GM23338 (cell line): ENCODE measurements around the gene KRT83. TPM values are rescaled to one million over a fixed set of nuclear protein-coding genes. Genes with fewer than 3 reads are reported as not detected.

Experiments
- ATAC-seq: fragments of 200-7000 bp; cut with Tn5 transposase; 3 replicates; pipeline ENCODE4 v1.9.1; 2020
- DNase-seq: peaks from one replicate; pipeline ENCODE4 v3.0.0-alpha.2; 2015; ENCODE audit warnings: low spot score
- H2AFZ ChIP-seq: fragments of 200-600 bp; sonication (generic); 2 replicates; pipeline ENCODE4 v1.8.0; 2016; ENCODE audit warnings: antibody characterized with exemption, mild to moderate bottlenecking, moderate library complexity
- H3F3A ChIP-seq: fragments of 200-600 bp; sonication (generic); replicated peaks from 2 replicates; pipeline ENCODE4 v1.8.0; 2017; ENCODE audit warnings: antibody characterized with exemption, mixed run types, low read depth
- H3K27ac ChIP-seq: fragments of 200-600 bp; sonication (generic); 2 replicates; pipeline ENCODE4 v1.6.1; 2016; ENCODE audit warnings: low read depth
- H3K27me3 ChIP-seq: fragments of 200-600 bp; sonication (generic); 2 replicates; pipeline ENCODE4 v1.8.0; 2016; ENCODE audit warnings: mild to moderate bottlenecking, mixed run types, moderate library complexity; ENCODE audit not compliant: insufficient read depth
- H3K36me3 ChIP-seq: fragments of 200-600 bp; sonication (generic); 2 replicates; pipeline ENCODE4 v1.8.0; 2016; ENCODE audit warnings: mild to moderate bottlenecking; ENCODE audit not compliant: insufficient read depth
- H3K4me1 ChIP-seq: fragments of 200-600 bp; sonication (generic); 2 replicates; pipeline ENCODE4 v1.8.0; 2016; ENCODE audit warnings: mild to moderate bottlenecking, moderate library complexity; ENCODE audit not compliant: insufficient read depth
- H3K4me2 ChIP-seq: fragments of 200-600 bp; sonication (generic); 2 replicates; pipeline ENCODE4 v1.7.1; 2017; ENCODE audit warnings: mixed run types
- H3K4me3 ChIP-seq: fragments of 200-600 bp; sonication (generic); 2 replicates; pipeline ENCODE4 v1.6.1; 2016; ENCODE audit warnings: mixed run types
- H3K79me2 ChIP-seq: fragments of 200-600 bp; sonication (generic); replicated peaks from 2 replicates; pipeline ENCODE4 v1.8.0; 2017; ENCODE audit warnings: mild to moderate bottlenecking; ENCODE audit not compliant: insufficient read depth
- H3K9me2 ChIP-seq: fragments of 200-600 bp; sonication (generic); 2 replicates; pipeline ENCODE4 v1.8.0; 2017; ENCODE audit not compliant: insufficient read depth
- H4K20me1 ChIP-seq: fragments of 200-600 bp; sonication (generic); replicated peaks from 2 replicates; pipeline ENCODE4 v1.8.0; 2017; ENCODE audit warnings: mild to moderate bottlenecking; ENCODE audit not compliant: insufficient read depth
- H3K27ac Mint-ChIP-seq: 2 replicates; pipeline ENCODE4 v1.8.0; 2020; ENCODE audit warnings: inconsistent platforms, mild to moderate bottlenecking, moderate library complexity, mixed read lengths
- H3K27me3 Mint-ChIP-seq: 3 replicates; pipeline ENCODE4 v1.8.0; 2022; ENCODE audit warnings: low read depth, mild to moderate bottlenecking, moderate library complexity, mixed read lengths, inconsistent platforms; ENCODE audit not compliant: insufficient read depth, poor library complexity
- H3K36me3 Mint-ChIP-seq: 3 replicates; pipeline ENCODE4 v1.8.0; 2021; ENCODE audit warnings: low read depth, mild to moderate bottlenecking, inconsistent platforms, moderate library complexity, mixed read lengths
- H3K4me1 Mint-ChIP-seq: 3 replicates; pipeline ENCODE4 v1.8.0; 2020; ENCODE audit warnings: mild to moderate bottlenecking, inconsistent platforms, mixed read lengths
- H3K4me3 Mint-ChIP-seq: 3 replicates; pipeline ENCODE4 v1.8.0; 2021; ENCODE audit warnings: moderate library complexity, mild to moderate bottlenecking, inconsistent platforms, mixed read lengths
- H3K9me3 Mint-ChIP-seq: 3 replicates; pipeline ENCODE4 v1.8.0; 2020; ENCODE audit warnings: moderate library complexity, mild to moderate bottlenecking, inconsistent platforms, mixed read lengths
- CREB1 ChIP-seq: fragments of 250-450 bp; sonication (Bioruptor Pico); IDR thresholded peaks from 2 replicates; pipeline ENCODE4 v1.5.0; 2020; ENCODE audit warnings: low read depth, mild to moderate bottlenecking, moderate library complexity
- CTCF ChIP-seq, 2 experiments: fragments of 200-600 bp in 1 of 2; sonication (generic) in 1 of 2; conservative IDR thresholded peaks; 2 replicates each; pipeline versions ENCODE4 v1.5.1 to v1.6.1; 2016 to 2017; ENCODE audit warnings: antibody characterized with exemption in 2 of 2, low read depth in 2 of 2, mild to moderate bottlenecking in 2 of 2, moderate library complexity in 1 of 2
- ETS1 ChIP-seq: IDR thresholded peaks from 2 replicates; pipeline ENCODE4 v1.6.1; 2016; ENCODE audit warnings: antibody characterized with exemption
- EZH2 ChIP-seq: fragments of 200-600 bp; sonication (generic); IDR thresholded peaks from one replicate; pipeline ENCODE4 v1.8.0; 2017; ENCODE audit warnings: antibody characterized with exemption, mild to moderate bottlenecking, low read depth; ENCODE audit not compliant: unreplicated experiment
- EZH2phosphoT487 ChIP-seq: fragments of 200-600 bp; sonication (generic); IDR thresholded peaks from one replicate; pipeline ENCODE4 v1.8.1; 2018; ENCODE audit warnings: antibody characterized with exemption; ENCODE audit not compliant: unreplicated experiment
- JUNB ChIP-seq: IDR thresholded peaks from one replicate; pipeline ENCODE4 v1.6.1; 2016; ENCODE audit warnings: antibody characterized with exemption; ENCODE audit not compliant: unreplicated experiment
- NANOG ChIP-seq: IDR thresholded peaks from 2 replicates; pipeline ENCODE4 v1.6.1; 2016; ENCODE audit warnings: antibody characterized with exemption, borderline replicate concordance
- POLR2AphosphoS5 ChIP-seq: IDR thresholded peaks from 2 replicates; pipeline ENCODE4 v1.6.1; 2016; ENCODE audit warnings: antibody characterized with exemption, low read depth
- REST ChIP-seq: IDR thresholded peaks from one replicate; pipeline ENCODE4 v1.6.1; 2018; ENCODE audit warnings: antibody characterized with exemption; ENCODE audit not compliant: unreplicated experiment
- STAT1 ChIP-seq: IDR thresholded peaks from one replicate; pipeline ENCODE4 v1.6.1; 2016; ENCODE audit warnings: antibody characterized with exemption; ENCODE audit not compliant: unreplicated experiment
- ZNF114 ChIP-seq: fragments of 250-450 bp; sonication (Bioruptor Pico); IDR thresholded peaks from 2 replicates; pipeline ENCODE4 v1.5.0; 2020; ENCODE audit warnings: mild to moderate bottlenecking, moderate library complexity
- ZNF331 ChIP-seq: fragments of 250-450 bp; sonication (Bioruptor Pico); IDR thresholded peaks from 2 replicates; pipeline ENCODE4 v1.5.0; 2020; ENCODE audit warnings: low read depth, mild to moderate bottlenecking, moderate library complexity
- ZNF462 ChIP-seq: fragments of 250-450 bp; sonication (Bioruptor Pico); IDR thresholded peaks from 2 replicates; pipeline ENCODE4 v1.5.0; 2020; ENCODE audit warnings: mild to moderate bottlenecking, moderate library complexity
- polyA plus RNA-seq: library from polyadenylated mRNA; unstranded; fragments of >200 nt; fragmentation: Nextera tagmentation; extraction: Ambion mirVana; gene quantifications from 2 replicates; pipeline ENCODE4 v1.2.1, GENCODE V29; 2016
- total RNA-seq: library from RNA; depleted of rRNA; stranded (reverse); fragments of >200 nt; shearing (Covaris generic); gene quantifications from 2 replicates; pipeline ENCODE4 v1.2.3, GENCODE V29; 2014

KRT83 gene
- total and polyA plus RNA-seq, 2 experiments from 2014 or later: not detected

- Histone ChIP-seq H3K36me3 (no peaks in the 10 kb centered on the region), H2AFZ (no peak overlapping the region), H3K4me2 (no peak overlapping the region), H3K27me3 (no peaks in the 10 kb centered on the region), H4K20me1 (no peaks in the 10 kb centered on the region), H3K9me2 (no peaks in the 10 kb centered on the region), H3K79me2 (no peaks in the 10 kb centered on the region), H3K4me3 (no peak overlapping the region), H3F3A (no peaks in the 10 kb centered on the region), H3K4me1 (no peaks in the 10 kb centered on the region), H3K27ac (no peak overlapping the region)
- TF ChIP-seq NANOG: no peak
- no peak for TF ChIP-seq CREB1
- no peak for TF ChIP-seq JUNB
- TF ChIP-seq POLR2AphosphoS5: no peak
- TF ChIP-seq STAT1: no peak
- TF ChIP-seq ZNF331: no peak
- TF ChIP-seq ZNF114 (CRISPR knock-in tag): no peak
- TF ChIP-seq EZH2: no peak
- no peak for TF ChIP-seq REST
- TF ChIP-seq ETS1: no peak
- TF ChIP-seq ZNF462 (CRISPR knock-in tag): no peak
- no peak for TF ChIP-seq EZH2phosphoT487
- no peak for TF ChIP-seq CTCF (conservative IDR thresholded peaks at IDR 0.05; ENCODE audit: low read depth in 2 of 2)
- DNase-seq: no peak
- ATAC-seq: no peak
- H3K4me3 Mint-ChIP-seq: no peak overlapping the region
- no peak overlapping the region for H3K27ac Mint-ChIP-seq
- H3K36me3 Mint-ChIP-seq: no peaks in the 10 kb centered on the region
- H3K27me3 Mint-ChIP-seq: peaks cover 11% of the 10 kb centered on the region
- H3K4me1 Mint-ChIP-seq: peaks cover 7% of the 10 kb centered on the region; the same call in 2 of the 3 replicates
- no peaks in the 10 kb centered on the region for H3K9me3 Mint-ChIP-seq
Measured at GRCh38 chr12:52323416-52324152, 2.4 kb upstream of the KRT83 start.
